WI38 (cell line): Measurements from ENCODE around the gene SPSB3.

Source experiments
- H3K4me3 ChIP-seq: 2 replicates; pipeline ENCODE4 v1.5.1; 2011; ENCODE audit warnings: low read depth, mild to moderate bottlenecking, control low read depth, low read length
- TF ChIP-seq, protein P1 (sequence below): IDR thresholded peaks from 2 replicates; pipeline ENCODE4 v1.5.1; 2012; ENCODE audit warnings: low read depth, mild to moderate bottlenecking, control low read depth, low read length

SPSB3 gene

DNA sequence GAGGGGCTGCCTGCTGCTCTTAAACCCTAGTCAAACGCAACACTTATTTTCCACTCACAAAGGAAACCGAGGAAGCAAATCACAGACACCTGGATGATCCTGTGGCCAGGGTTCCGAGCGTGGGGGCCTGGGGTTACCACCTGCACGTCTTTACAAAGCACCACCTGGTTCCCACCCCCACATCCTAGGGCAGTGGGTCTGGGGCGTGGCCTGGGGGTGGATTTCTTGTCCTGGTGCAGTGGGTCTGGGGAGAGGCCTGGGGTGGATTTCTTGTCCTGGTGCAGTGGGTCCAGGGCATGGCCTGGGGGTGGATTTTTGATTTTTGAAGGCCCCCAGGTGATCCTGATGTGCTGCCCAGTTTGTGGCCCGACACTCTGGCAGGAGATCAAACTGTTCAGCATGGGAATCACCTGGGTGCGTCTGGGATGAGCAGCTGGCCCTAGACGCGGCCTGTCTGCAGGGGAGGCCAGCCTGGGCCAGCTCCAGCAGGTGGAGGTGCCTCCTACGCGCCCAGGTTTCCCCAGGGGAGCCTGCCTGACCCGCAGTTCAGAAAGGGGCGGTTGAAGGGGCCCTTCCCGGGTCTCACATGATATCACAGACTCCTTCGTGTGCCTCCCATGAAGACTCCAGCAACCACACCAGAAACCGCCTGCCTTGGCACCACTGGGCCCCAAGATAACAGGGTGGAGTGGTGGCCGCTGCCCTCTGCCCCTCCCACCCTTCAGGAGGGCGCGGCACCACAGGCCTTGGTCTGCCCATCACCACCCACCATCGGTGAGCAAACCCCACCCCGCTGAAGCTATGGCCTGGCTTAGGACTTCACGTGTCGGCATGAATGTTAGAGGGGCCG is 38.0 kb upstream of the SPSB3 start:
- H3K4me3 ChIP-seq: no peak overlapping the region
- TF ChIP-seq, protein P1, sequence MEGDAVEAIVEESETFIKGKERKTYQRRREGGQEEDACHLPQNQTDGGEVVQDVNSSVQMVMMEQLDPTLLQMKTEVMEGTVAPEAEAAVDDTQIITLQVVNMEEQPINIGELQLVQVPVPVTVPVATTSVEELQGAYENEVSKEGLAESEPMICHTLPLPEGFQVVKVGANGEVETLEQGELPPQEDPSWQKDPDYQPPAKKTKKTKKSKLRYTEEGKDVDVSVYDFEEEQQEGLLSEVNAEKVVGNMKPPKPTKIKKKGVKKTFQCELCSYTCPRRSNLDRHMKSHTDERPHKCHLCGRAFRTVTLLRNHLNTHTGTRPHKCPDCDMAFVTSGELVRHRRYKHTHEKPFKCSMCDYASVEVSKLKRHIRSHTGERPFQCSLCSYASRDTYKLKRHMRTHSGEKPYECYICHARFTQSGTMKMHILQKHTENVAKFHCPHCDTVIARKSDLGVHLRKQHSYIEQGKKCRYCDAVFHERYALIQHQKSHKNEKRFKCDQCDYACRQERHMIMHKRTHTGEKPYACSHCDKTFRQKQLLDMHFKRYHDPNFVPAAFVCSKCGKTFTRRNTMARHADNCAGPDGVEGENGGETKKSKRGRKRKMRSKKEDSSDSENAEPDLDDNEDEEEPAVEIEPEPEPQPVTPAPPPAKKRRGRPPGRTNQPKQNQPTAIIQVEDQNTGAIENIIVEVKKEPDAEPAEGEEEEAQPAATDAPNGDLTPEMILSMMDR: no peak

DNA sequence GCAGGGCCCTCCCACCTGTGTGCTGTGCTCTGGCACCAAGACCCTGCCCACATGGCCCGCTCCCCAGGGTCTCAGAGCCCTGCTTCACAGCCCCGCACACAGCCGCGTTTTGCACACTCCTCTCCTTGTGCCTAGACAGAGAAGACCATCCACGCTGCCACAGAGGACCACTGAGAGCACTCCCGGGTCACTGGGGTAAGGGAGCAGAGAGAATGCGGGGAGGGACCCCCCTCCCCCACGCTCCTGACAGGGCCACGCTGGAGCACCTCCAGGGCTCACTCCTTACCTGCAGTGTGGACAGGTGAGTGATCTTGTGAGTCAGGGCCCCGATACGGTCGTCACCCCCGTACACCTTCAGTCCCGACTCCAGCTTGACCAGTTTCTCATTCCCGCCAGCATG is 37.2 kb upstream of the SPSB3 start:
- TF ChIP-seq, protein P1: no peak
- no peak overlapping the region for H3K4me3 ChIP-seq

DNA sequence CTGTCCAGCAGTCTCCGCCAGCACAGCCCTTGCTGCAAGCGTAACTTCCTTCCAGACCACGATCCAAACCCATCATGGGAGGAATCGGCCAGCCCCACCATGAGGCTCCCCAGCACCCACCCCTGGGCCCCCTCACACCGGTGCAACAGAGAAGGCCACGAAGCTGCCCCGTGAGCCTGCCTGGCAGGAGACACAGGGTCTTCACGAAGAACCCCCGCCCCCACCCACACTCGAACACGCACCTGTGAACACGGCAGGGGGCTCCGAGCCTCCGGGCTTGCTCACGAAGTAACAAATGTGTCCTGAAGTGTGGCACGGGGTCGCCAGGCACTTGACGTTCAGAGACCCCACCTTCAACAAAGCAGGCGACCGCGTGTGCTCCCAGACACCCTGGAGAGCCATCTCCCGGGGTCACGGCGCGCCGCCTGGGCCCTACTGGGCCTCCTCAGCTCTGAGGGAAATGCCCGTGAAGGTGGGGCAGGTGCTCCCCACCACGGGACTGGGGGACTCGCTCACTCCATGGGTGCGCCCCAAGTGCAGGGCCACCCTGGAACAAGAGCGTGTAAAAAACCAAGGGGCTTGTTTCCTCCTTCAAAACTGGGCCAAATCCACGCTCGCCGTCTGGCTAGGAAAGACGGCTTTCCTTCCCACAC is 36.6 kb upstream of the SPSB3 start:
- TF ChIP-seq, protein P1: no peak
- no peak overlapping the region for H3K4me3 ChIP-seq

DNA sequence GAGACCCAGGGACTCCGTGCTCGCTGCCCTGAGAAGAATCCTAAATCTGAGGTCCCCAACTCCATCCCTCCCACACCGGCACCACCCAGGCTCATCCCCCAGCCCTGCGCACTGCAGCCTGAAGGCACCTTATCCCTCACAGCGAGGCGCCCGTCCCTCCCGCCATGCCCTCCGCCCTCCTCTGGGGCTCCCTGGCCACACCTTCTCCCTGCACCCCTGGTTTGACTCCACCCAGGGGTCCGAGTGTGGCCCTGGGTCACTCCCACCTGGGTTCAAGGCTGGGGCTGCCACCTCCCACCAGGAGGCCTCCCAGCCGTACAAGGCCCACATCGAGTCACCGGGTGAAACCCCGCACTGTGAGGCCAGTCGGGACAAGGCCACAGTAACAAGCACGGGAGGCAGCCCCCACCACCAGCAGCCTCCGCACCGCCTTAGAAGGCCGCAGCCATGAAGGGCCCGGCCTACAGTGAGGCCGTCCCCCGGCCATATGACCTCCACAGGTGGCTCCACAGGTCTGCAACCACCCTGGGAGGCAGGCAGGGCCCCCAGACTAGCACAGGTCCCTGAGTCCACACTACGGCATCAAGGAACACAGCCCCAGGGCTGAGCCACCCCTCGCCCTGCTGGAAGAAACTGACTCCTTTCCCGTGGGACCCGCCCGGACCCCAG is 36.0 kb upstream of the SPSB3 start:
- TF ChIP-seq, protein P1: no peak
- H3K4me3 ChIP-seq: no peak overlapping the region

DNA sequence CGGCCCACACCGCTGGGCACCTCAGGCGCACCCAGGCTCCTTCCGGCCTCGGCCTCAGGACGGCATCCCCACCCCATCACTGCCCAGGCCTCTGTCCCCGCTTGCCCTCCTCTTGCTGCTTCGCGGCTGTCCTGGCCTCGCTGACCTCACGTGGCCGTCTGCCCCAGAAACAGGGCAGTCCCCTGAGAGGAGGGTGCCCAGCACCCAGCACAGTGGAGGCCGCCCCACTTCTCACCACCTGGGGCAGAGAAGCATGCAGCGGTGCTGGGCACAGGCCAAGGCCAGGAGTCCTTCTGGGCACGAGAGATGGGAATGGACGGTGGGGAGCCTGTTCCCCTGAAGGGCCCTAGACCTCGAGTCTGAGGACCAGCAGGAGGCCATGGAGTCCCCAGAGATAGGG is 35.3 kb upstream of the SPSB3 start:
- TF ChIP-seq, protein P1: no peak
- no peak overlapping the region for H3K4me3 ChIP-seq

DNA sequence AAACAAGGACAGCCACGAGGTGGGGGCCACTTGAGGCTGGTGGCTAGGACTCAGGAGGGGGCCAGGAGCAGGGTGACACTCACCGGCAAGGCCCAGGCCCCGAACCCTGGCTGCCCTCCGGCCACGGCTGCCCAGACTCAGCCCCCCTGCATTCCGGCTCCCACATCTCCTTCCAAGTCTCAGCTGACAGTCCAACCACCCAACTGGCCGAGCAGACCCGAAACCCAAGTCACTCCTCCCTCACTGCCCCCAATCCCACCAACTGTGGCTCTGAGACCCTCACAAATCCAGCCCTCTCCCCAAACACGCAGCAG is 34.9 kb upstream of the SPSB3 start:
- TF ChIP-seq, protein P1: no peak
- no peak overlapping the region for H3K4me3 ChIP-seq
